Left lung (tissue), 10 donors: ENCODE results near the gene TRPM2. TPM values are rescaled to one million over a fixed set of nuclear protein-coding genes. Genes with fewer than 3 reads are reported as not detected.

Experiments used
- ATAC-seq: fragments of 200-7000 bp; cut with Tn5 transposase; one replicate; pipeline ENCODE4 v1.9.1; 2020; ENCODE audit warnings: moderate library complexity
- DNase-seq, 4 donors: peaks; one replicate each; pipeline ENCODE4 v3.0.0-alpha.2; 2013 to 2020
- H3K27ac ChIP-seq, 2 donors: fragments of 200-600 bp; sonication (generic) in 1 of 2; one replicate each; pipeline versions ENCODE4 v1.5.0 to v1.8.0; 2020 to 2021
- H3K27me3 ChIP-seq, 2 donors: fragments of 200-600 bp; sonication (generic) in 1 of 2; one replicate each; pipeline versions ENCODE4 v1.5.0 to v1.8.0; 2020 to 2021
- H3K36me3 ChIP-seq, 2 donors: fragments of 200-600 bp; sonication (generic) in 1 of 2; one replicate each; pipeline versions ENCODE4 v1.5.0 to v1.8.0; 2020 to 2021
- H3K4me1 ChIP-seq, 2 donors: fragments of 200-600 bp; one replicate each; pipeline ENCODE4 v1.8.0; 2021
- H3K4me3 ChIP-seq, 2 donors: fragments of 200-600 bp; sonication (generic) in 1 of 2; one replicate each; pipeline versions ENCODE4 v1.5.0 to v1.8.0; 2020 to 2021; ENCODE audit warnings: mild to moderate bottlenecking in 1 of 2
- H3K9me3 ChIP-seq, 2 donors: fragments of 200-600 bp; sonication (generic) in 1 of 2; one replicate each; pipeline versions ENCODE4 v1.5.0 to v1.8.0; 2020 to 2021
- CTCF ChIP-seq, 2 donors: fragments of 200-600 bp; sonication (generic) in 1 of 2; IDR thresholded peaks; one replicate each; pipeline versions ENCODE4 v1.5.0 to v1.8.0; 2021; ENCODE audit warnings: antibody characterized with exemption in 2 of 2
- intact Hi-C, 2 donors: fragments of 100-400 bp; cut with DNase I; formaldehyde crosslinking; loops; one replicate each; pipeline versions ENCODE4 v1.11.2 to v1.14.2; 2022
- polyA plus RNA-seq, 6 donors: library from polyadenylated mRNA; unstranded; fragments of 120-200 nt; gene quantifications; one replicate each; pipeline ENCODE4 v1.2.1, GENCODE V29; 2013; ENCODE audit not compliant: insufficient read length in 6 of 6
- total RNA-seq, 2 donors: library from RNA; stranded (reverse); fragmentation: NEBNext Ultra II Directional; extraction: Animal tissue kit (Norgen Biotek cat#: 25700); gene quantifications; one replicate each; pipeline ENCODE4 v1.2.1, GENCODE V29; 2021
- donor health status: DM: no; HTN: yes; CAD: no.
- donor health status: DM: no; HTN: no; CAD: no.

TRPM2 gene
- total and polyA plus RNA-seq, 8 donors, result 1.2 to 25.6 (median 1.6) TPM

GRCh38 chr21:44429894-44430293 is 76.5 kb downstream of the TRPM2 start:
- intact Hi-C loops, result no loop called here
- no peak overlapping the region for H3K4me3 ChIP-seq
- ATAC-seq, result no peak
- no peak for DNase-seq
- H3K36me3 ChIP-seq, result peaks cover 0 to 46% of the 10 kb centered on the region in 2 donors
- no peak for TF ChIP-seq CTCF (IDR thresholded peaks at IDR 0.05)
- H3K27me3 ChIP-seq, result peaks cover 0 to 14% of the 10 kb centered on the region in 2 donors
- no peaks in the 10 kb centered on the region for H3K4me1 ChIP-seq
- no peak overlapping the region for H3K27ac ChIP-seq
- peaks cover 0 to 22% of the 10 kb centered on the region in 2 donors for H3K9me3 ChIP-seq

DNA sequence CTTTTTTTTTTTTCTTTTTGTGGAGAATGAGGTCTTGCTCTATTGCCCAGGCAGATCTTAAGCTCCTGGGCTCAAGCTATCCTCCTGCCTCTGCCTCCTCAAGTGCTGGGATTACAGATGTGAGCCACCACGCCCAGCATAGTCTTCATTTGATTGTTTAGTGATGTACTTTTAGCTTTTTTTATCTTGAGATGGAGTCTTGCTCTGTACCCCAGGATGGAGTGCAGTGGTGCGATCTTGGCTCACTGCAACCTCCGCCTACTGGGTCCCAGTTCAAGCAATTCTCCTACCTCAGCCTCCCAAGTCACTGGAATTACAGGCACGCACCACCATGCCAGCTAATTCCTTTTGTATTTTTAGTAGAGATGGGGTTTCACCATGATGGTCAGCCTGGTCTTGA is 77.9 kb downstream of the TRPM2 start:
- ATAC-seq, result no peak
- Histone ChIP-seq H3K4me3 (no peak overlapping the region), H3K36me3 (peaks cover 0 to 43% of the 10 kb centered on the region in 2 donors), H3K27me3 (peaks cover 0 to under 1% of the 10 kb centered on the region in 2 donors), H3K4me1 (no peaks in the 10 kb centered on the region), H3K27ac (no peak overlapping the region), H3K9me3 (peaks cover 0 to 22% of the 10 kb centered on the region in 2 donors)
- TF ChIP-seq CTCF (IDR thresholded peaks at IDR 0.05), result no peak
- no peak for DNase-seq
- intact Hi-C loops, result no loop called here

DNA sequence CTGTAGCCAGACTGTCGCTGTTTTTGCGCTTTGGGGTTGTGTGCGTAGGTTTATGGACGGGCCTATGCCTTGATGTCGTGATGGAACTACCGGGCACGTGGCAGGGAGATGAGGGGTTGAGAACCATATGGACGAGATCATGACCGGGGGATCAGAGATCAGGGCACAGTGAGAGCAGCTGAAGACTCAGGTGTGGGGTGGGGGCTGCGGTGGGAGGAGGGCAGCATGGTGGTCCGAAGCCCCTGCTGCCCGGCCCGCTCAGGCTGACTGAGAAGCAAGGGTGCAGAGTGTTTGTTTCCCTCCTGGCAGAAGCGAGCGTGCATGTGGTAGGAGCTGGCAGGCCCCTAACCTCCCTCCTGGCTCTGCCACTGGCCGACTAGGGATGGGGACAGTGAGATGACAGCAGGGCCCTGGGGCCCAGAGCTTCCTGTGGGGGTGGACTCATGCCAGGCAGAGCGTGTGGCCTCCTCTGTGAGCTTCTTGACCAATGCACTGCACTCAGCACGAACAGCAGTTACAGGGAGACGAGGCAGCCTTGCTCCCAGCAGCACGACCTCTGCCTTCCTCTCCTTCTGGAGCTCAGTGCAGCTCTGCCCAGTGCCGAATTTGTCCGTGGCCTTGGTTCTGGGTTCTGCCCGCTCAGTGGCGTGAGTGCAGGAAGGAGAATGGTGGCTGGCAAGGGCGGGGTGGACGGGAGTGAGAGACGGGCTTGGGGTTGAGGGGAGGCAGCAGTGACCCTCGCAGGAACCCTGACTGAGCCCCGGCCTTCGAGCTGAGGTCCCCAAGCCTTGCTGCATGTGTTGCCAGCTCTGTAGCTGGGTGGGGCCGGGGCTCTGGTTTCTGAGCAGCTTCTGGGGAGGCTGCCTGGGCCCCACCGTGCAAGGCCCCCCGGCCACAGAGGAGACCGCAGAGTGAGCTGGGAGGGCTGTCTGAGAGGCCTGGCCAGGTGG is 79.7 kb downstream of the TRPM2 start:
- H3K27me3 ChIP-seq, result no peaks in the 10 kb centered on the region
- H3K4me3 ChIP-seq, result no peak overlapping the region
- peaks cover 0 to 19% of the 10 kb centered on the region in 2 donors for H3K9me3 ChIP-seq
- H3K36me3 ChIP-seq, result peaks cover 0 to 43% of the 10 kb centered on the region in 2 donors
- TF ChIP-seq CTCF (IDR thresholded peaks at IDR 0.05), result no peak
- H3K27ac ChIP-seq, result no peak overlapping the region
- H3K4me1 ChIP-seq, result no peaks in the 10 kb centered on the region
- no peak for ATAC-seq
- peak in 1 of 4 donors; percentile 62 for DNase-seq
- intact Hi-C loops, result no loop called here

GRCh38 chr21:44433791-44434567 is 80.6 kb downstream of the TRPM2 start:
- intact Hi-C loops, result no loop called here

More at GRCh38 chr21:44433791-44434567, 80.6 kb downstream of the TRPM2 start:
- Histone ChIP-seq H3K27me3 (peaks cover 0 to 2% of the 10 kb centered on the region in 2 donors), H3K9me3 (peaks cover 0 to 18% of the 10 kb centered on the region in 2 donors), H3K4me3 (no peak overlapping the region), H3K4me1 (no peaks in the 10 kb centered on the region), H3K36me3 (peaks cover 0 to 51% of the 10 kb centered on the region in 2 donors), H3K27ac (no peak overlapping the region)
- TF ChIP-seq CTCF (IDR thresholded peaks at IDR 0.05), result no peak
- no peak for ATAC-seq
- peak in 2 of 4 donors; percentile 21 to 79 for DNase-seq
